ENCODE data around the gene NAGA.

The NAGA gene

DNA sequence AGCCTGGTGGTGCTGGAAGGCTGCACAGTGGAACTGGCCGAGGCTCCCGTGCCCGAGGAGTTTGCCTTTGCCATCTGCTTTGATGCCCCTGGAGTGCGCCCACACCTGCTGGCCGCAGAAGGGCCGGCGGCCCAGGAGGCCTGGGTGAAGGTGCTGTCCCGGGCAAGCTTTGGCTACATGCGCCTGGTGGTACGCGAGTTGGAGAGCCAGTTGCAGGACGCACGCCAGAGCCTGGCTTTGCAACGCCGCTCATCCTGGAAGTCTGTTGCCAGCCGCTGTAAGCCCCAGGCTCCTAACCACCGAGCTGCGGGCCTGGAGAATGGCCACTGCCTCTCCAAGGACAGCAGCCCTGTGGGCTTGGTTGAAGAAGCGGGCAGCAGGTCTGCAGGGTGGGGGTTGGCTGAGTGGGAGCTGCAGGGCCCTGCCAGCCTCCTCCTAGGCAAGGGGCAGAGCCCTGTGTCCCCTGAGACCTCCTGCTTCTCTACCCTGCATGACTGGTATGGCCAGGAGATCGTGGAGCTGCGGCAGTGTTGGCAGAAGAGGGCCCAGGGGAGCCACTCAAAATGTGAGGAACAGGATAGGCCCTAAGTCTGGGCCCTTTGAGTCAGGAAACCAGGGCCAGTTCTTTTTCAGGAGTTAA, 7.0 kb upstream of the NAGA start (continued):
- TF ChIP-seq TCF4 (CRISPR knock-in tag; IDR thresholded peaks at IDR 0.05; ENCODE audit: borderline replicate concordance): no peak
- no peak for TF ChIP-seq ZNF8 (CRISPR knock-in tag; IDR thresholded peaks at IDR 0.05)
- no peak for TF ChIP-seq ARNTL (CRISPR knock-in tag; IDR thresholded peaks at IDR 0.05; ENCODE audit: borderline replicate concordance, low read depth)
- no peak for TF ChIP-seq GLIS3 (CRISPR knock-in tag; IDR thresholded peaks at IDR 0.05)
- no peak for TF ChIP-seq OSR1 (CRISPR knock-in tag; IDR thresholded peaks at IDR 0.05)

DNA sequence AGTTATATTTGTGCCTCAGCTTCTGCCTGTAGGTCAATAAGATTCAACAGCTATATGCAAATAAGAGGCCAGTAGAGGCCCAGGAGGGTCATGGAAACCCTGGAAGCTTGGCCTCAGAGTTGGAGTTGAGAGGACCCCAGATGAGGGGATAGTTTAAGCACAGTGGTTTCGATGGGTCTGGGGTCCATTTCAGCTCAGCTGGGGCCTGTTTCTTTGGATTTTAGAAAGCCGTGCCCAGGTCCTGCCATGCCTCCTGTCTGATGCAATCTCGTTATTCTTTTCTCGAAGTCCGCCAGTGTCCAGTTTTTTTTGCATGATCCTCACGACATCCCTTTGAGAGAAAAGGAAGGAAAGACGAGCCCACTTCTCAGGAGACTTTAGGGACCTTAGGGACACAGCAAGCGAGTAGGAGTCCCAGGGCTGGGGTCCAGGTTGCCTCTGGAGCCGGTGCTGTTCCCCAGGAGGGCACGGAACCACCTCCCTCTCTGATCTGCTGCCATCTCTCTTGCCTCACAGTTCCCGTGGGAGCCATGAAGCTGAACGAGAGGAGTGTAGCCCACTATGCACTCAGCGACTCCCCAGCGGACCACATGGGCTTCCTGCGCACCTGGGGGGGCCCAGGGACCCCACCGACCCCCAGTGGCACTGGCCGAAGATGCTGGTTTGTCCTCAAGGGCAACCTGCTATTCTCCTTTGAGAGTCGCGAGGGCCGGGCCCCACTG, 6.3 kb upstream of the NAGA start:
- ATAC-seq: no peak
- TF ChIP-seq CSDC2 (CRISPR knock-in tag; IDR thresholded peaks at IDR 0.05): no peak
- no peak for TF ChIP-seq OSR1 (CRISPR knock-in tag; IDR thresholded peaks at IDR 0.05)

DNA sequence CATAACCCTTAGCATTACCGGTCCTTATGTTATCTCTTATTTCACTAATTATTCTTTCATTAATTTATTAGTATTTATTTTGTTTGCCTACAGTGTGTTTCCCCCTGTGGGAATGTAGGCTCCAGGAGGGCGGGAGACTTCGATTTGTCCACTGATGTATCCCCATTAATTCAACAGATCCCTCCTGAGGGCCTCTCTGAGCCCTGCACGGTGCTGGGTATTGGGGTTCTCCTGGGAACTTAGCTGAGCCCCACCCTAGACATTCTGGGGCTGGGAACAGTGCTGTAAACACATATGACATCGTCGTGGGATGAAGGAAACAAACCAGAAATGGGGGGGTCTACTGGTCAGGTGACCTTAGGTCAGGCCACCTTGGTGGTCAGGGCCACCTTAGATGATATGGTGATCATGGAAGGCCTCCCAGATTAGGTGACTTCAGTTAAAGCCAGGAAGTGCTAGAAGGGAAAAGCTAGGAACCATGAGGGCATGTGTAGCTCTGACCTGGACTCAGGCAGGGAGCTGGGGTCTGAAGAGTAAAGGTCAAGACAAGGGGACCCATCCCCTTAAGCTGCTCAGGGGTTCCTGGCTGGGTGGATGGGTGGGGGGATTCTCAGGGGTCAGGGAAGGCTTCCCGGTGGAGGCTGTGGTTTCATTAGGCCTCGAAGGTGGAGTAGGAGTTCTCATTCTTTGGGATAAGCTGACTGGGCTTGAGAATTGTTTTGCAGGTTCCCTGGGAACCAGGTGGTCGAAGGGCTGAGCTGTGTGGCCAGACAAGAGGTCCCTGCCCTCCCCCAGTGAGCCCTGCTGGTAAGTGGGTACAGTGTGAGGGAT, 4.4 kb upstream of the NAGA start:
- no peak for ATAC-seq
- TF ChIP-seq, protein P1, sequence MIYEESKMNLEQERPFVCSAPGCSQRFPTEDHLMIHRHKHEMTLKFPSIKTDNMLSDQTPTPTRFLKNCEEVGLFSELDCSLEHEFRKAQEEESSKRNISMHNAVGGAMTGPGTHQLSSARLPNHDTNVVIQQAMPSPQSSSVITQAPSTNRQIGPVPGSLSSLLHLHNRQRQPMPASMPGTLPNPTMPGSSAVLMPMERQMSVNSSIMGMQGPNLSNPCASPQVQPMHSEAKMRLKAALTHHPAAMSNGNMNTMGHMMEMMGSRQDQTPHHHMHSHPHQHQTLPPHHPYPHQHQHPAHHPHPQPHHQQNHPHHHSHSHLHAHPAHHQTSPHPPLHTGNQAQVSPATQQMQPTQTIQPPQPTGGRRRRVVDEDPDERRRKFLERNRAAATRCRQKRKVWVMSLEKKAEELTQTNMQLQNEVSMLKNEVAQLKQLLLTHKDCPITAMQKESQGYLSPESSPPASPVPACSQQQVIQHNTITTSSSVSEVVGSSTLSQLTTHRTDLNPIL (CRISPR knock-in tag; IDR thresholded peaks at IDR 0.05; ENCODE audit: low read depth): no peak
- TF ChIP-seq GLIS3 (CRISPR knock-in tag; IDR thresholded peaks at IDR 0.05) (no peak), ZNF70 (CRISPR knock-in tag; IDR thresholded peaks at IDR 0.05) (no peak), ZFP30 (CRISPR knock-in tag; IDR thresholded peaks at IDR 0.05) (no peak), ZNF565 (CRISPR knock-in tag; conservative IDR thresholded peaks at IDR 0.05; ENCODE audit: low read depth) (no peak), TCF4 (CRISPR knock-in tag; IDR thresholded peaks at IDR 0.05; ENCODE audit: borderline replicate concordance) (no peak), ARNTL (CRISPR knock-in tag; IDR thresholded peaks at IDR 0.05; ENCODE audit: borderline replicate concordance, low read depth) (no peak), ZC3H10 (CRISPR knock-in tag; IDR thresholded peaks at IDR 0.05) (no peak), PPARA (CRISPR knock-in tag; IDR thresholded peaks at IDR 0.05; ENCODE audit: borderline replicate concordance) (no peak), SNAI2 (CRISPR knock-in tag; IDR thresholded peaks at IDR 0.05) (no peak), ESRRG (CRISPR knock-in tag; IDR thresholded peaks at IDR 0.05) (no peak)
- TF ChIP-seq, protein P2, sequence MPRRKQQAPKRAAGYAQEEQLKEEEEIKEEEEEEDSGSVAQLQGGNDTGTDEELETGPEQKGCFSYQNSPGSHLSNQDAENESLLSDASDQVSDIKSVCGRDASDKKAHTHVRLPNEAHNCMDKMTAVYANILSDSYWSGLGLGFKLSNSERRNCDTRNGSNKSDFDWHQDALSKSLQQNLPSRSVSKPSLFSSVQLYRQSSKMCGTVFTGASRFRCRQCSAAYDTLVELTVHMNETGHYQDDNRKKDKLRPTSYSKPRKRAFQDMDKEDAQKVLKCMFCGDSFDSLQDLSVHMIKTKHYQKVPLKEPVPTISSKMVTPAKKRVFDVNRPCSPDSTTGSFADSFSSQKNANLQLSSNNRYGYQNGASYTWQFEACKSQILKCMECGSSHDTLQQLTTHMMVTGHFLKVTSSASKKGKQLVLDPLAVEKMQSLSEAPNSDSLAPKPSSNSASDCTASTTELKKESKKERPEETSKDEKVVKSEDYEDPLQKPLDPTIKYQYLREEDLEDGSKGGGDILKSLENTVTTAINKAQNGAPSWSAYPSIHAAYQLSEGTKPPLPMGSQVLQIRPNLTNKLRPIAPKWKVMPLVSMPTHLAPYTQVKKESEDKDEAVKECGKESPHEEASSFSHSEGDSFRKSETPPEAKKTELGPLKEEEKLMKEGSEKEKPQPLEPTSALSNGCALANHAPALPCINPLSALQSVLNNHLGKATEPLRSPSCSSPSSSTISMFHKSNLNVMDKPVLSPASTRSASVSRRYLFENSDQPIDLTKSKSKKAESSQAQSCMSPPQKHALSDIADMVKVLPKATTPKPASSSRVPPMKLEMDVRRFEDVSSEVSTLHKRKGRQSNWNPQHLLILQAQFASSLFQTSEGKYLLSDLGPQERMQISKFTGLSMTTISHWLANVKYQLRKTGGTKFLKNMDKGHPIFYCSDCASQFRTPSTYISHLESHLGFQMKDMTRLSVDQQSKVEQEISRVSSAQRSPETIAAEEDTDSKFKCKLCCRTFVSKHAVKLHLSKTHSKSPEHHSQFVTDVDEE (CRISPR knock-in tag; IDR thresholded peaks at IDR 0.05): no peak
- TF ChIP-seq, protein P3, sequence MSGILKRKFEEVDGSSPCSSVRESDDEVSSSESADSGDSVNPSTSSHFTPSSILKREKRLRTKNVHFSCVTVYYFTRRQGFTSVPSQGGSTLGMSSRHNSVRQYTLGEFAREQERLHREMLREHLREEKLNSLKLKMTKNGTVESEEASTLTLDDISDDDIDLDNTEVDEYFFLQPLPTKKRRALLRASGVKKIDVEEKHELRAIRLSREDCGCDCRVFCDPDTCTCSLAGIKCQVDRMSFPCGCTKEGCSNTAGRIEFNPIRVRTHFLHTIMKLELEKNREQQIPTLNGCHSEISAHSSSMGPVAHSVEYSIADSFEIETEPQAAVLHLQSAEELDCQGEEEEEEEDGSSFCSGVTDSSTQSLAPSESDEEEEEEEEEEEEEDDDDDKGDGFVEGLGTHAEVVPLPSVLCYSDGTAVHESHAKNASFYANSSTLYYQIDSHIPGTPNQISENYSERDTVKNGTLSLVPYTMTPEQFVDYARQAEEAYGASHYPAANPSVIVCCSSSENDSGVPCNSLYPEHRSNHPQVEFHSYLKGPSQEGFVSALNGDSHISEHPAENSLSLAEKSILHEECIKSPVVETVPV (CRISPR knock-in tag; IDR thresholded peaks at IDR 0.05): no peak

DNA sequence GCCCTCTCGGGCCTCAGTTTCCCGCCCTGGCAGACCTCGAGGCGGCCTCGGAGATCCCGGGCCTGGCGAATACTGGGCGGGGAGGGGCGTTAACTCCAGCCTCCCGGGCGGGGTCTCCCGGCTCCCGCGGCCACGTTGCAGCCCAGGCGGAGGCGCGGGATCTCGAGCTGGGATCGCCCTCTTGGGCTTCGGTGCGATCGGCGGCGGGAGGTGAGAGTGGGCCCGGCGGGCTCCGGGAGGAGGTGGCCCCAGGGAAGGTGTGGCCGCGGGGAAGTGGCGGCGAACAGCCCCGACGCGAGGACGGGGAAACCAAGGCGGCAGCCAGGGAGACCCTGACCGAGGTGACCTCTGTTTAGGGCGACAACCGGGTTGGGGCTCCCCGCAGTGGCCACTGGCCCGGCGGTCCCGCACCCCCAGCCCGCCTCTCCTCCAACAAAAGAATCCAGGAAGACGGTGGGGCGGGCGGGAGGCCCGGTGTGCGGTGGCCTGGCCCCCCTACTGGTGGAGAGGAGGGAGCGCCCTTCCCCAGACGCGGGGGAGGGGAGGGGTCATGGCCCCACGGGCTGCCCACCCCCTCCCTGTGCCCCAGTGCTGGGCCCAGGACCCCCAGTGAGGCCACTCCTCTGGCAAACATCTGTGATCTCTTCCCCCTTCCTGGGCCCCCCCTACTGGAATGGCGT, 3.7 kb upstream of the NAGA start, which contains the start of gene PHETA2:
PHETA2 (plus strand) TSS at position 117 of the 680 bp plus-strand sequence. CDS start 3,046 bp downstream, outside the sequence.
- TF ChIP-seq BACH2 (CRISPR knock-in tag; IDR thresholded peaks at IDR 0.05; ENCODE audit: borderline replicate concordance): no peak
- ATAC-seq: no peak

DNA sequence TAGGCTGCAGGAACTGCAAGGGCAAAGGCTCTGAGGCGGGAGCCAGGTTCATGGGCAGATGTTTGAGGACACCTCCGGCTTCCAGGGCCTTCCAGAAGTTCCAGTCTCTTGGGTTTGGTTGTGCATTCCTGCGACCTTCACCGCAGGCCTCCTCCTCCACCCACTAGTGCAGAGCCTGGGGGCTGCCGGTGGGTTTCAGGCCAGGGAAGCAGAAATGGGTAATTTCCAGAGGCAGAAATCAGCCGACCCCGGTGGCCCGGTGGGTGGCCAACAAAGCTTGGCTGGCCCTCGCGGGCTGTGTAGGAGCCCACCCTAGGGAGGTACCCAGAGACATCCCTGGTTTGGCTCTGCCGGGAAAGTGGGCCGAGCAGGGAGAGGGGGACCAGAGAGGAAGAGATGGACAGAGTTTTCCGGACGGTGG, 3.0 kb upstream of the NAGA start:
- no peak for ATAC-seq
- no peak for TF ChIP-seq OSR1 (CRISPR knock-in tag; IDR thresholded peaks at IDR 0.05)
- no peak for TF ChIP-seq ZC3H10 (CRISPR knock-in tag; IDR thresholded peaks at IDR 0.05)
- TF ChIP-seq ZNF8 (CRISPR knock-in tag; IDR thresholded peaks at IDR 0.05): no peak
- TF ChIP-seq SNAI2 (CRISPR knock-in tag; IDR thresholded peaks at IDR 0.05): no peak
- no peak for TF ChIP-seq CSDC2 (CRISPR knock-in tag; IDR thresholded peaks at IDR 0.05)
- TF ChIP-seq, protein P2 (CRISPR knock-in tag; IDR thresholded peaks at IDR 0.05): no peak
- no peak for TF ChIP-seq TOX (CRISPR knock-in tag; IDR thresholded peaks at IDR 0.05; ENCODE audit: borderline replicate concordance)
- TF ChIP-seq BACH2 (CRISPR knock-in tag; IDR thresholded peaks at IDR 0.05; ENCODE audit: borderline replicate concordance): no peak
- TF ChIP-seq, protein P4, sequence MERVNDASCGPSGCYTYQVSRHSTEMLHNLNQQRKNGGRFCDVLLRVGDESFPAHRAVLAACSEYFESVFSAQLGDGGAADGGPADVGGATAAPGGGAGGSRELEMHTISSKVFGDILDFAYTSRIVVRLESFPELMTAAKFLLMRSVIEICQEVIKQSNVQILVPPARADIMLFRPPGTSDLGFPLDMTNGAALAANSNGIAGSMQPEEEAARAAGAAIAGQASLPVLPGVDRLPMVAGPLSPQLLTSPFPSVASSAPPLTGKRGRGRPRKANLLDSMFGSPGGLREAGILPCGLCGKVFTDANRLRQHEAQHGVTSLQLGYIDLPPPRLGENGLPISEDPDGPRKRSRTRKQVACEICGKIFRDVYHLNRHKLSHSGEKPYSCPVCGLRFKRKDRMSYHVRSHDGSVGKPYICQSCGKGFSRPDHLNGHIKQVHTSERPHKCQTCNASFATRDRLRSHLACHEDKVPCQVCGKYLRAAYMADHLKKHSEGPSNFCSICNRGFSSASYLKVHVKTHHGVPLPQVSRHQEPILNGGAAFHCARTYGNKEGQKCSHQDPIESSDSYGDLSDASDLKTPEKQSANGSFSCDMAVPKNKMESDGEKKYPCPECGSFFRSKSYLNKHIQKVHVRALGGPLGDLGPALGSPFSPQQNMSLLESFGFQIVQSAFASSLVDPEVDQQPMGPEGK (CRISPR knock-in tag; IDR thresholded peaks at IDR 0.05; ENCODE audit: borderline replicate concordance): no peak
- no peak for TF ChIP-seq ZNF565 (CRISPR knock-in tag; conservative IDR thresholded peaks at IDR 0.05; ENCODE audit: low read depth)
- no peak for TF ChIP-seq RARB (CRISPR knock-in tag; IDR thresholded peaks at IDR 0.05)
- TF ChIP-seq ZNF70 (CRISPR knock-in tag; IDR thresholded peaks at IDR 0.05): no peak

Data from SK-N-SH treated with all-trans-retinoic acid at 6 μM for 48 hours (cell line).